ENCODE results near the gene DPYSL3.

Gene DPYSL3

GRCh38 chr5:147508711-147509040, 1.2 kb downstream of the DPYSL3 start:
- Histone ChIP-seq H3K9me3 (ENCODE audit: severe bottlenecking) (no peaks in the 10 kb centered on the region), H3K36me3 (ENCODE audit: low read depth) (no peaks in the 10 kb centered on the region), H3K27ac (ENCODE audit: poor library complexity, severe bottlenecking) (no peak overlapping the region), H3K4me3 (ENCODE audit: severe bottlenecking) (peak overlapping the region; percentile 30), H3K4me1 (ENCODE audit: insufficient read depth, poor library complexity, severe bottlenecking) (no peaks in the 10 kb centered on the region), H3K27me3 (ENCODE audit: insufficient read depth, poor library complexity, severe bottlenecking) (peaks cover 20% of the 10 kb centered on the region)
- TF ChIP-seq CTCF (IDR thresholded peaks at IDR 0.05; ENCODE audit: poor library complexity, severe bottlenecking): no peak
- DNase-seq (ENCODE audit: low spot score) (no peak), ATAC-seq (ENCODE audit: low read depth) (no peak; the same call in 2 of the 3 replicates)

- no peak for TF ChIP-seq CTCF (IDR thresholded peaks at IDR 0.05; ENCODE audit: poor library complexity, severe bottlenecking)
- ATAC-seq (ENCODE audit: low read depth) (no peak), DNase-seq (ENCODE audit: low spot score) (no peak)
- Histone ChIP-seq H3K36me3 (ENCODE audit: low read depth) (no peaks in the 10 kb centered on the region), H3K9me3 (ENCODE audit: severe bottlenecking) (no peaks in the 10 kb centered on the region), H3K4me1 (ENCODE audit: insufficient read depth, poor library complexity, severe bottlenecking) (no peaks in the 10 kb centered on the region), H3K27me3 (ENCODE audit: insufficient read depth, poor library complexity, severe bottlenecking) (peaks cover 20% of the 10 kb centered on the region), H3K4me3 (ENCODE audit: severe bottlenecking) (no peak overlapping the region), H3K27ac (ENCODE audit: poor library complexity, severe bottlenecking) (no peak overlapping the region)
Observed at GRCh38 chr5:147507480-147508126, 2.3 kb downstream of the DPYSL3 start.

- Histone ChIP-seq H3K27me3 (ENCODE audit: insufficient read depth, poor library complexity, severe bottlenecking) (peaks cover 18% of the 10 kb centered on the region), H3K9me3 (ENCODE audit: severe bottlenecking) (no peaks in the 10 kb centered on the region), H3K36me3 (ENCODE audit: low read depth) (no peaks in the 10 kb centered on the region), H3K27ac (ENCODE audit: poor library complexity, severe bottlenecking) (no peak overlapping the region), H3K4me3 (ENCODE audit: severe bottlenecking) (no peak overlapping the region), H3K4me1 (ENCODE audit: insufficient read depth, poor library complexity, severe bottlenecking) (no peaks in the 10 kb centered on the region)
- DNase-seq (ENCODE audit: low spot score): no peak
- TF ChIP-seq CTCF (IDR thresholded peaks at IDR 0.05; ENCODE audit: poor library complexity, severe bottlenecking): no peak
- ATAC-seq (ENCODE audit: low read depth): no peak
Observed at GRCh38 chr5:147504535-147504934, 5.3 kb downstream of the DPYSL3 start.

- no peak for DNase-seq (ENCODE audit: low spot score)
- Histone ChIP-seq H3K4me1 (ENCODE audit: insufficient read depth, poor library complexity, severe bottlenecking) (no peaks in the 10 kb centered on the region), H3K4me3 (ENCODE audit: severe bottlenecking) (no peak overlapping the region), H3K27me3 (ENCODE audit: insufficient read depth, poor library complexity, severe bottlenecking) (peaks cover 13% of the 10 kb centered on the region), H3K9me3 (ENCODE audit: severe bottlenecking) (no peaks in the 10 kb centered on the region), H3K36me3 (ENCODE audit: low read depth) (no peaks in the 10 kb centered on the region), H3K27ac (ENCODE audit: poor library complexity, severe bottlenecking) (no peak overlapping the region)
- ATAC-seq (ENCODE audit: low read depth): no peak
- no peak for TF ChIP-seq CTCF (IDR thresholded peaks at IDR 0.05; ENCODE audit: poor library complexity, severe bottlenecking)
Observed at GRCh38 chr5:147504011-147504410, 5.9 kb downstream of the DPYSL3 start.

GRCh38 chr5:147490989-147491388, 18.9 kb downstream of the DPYSL3 start:
- H3K9me3 ChIP-seq (ENCODE audit: severe bottlenecking): no peaks in the 10 kb centered on the region
- H3K4me3 ChIP-seq (ENCODE audit: severe bottlenecking): no peak overlapping the region
- DNase-seq (ENCODE audit: low spot score): no peak
- no peaks in the 10 kb centered on the region for H3K4me1 ChIP-seq (ENCODE audit: insufficient read depth, poor library complexity, severe bottlenecking)
- no peak for TF ChIP-seq CTCF (IDR thresholded peaks at IDR 0.05; ENCODE audit: poor library complexity, severe bottlenecking)
- no peak overlapping the region for H3K27ac ChIP-seq (ENCODE audit: poor library complexity, severe bottlenecking)
- no peak; the same call in 2 of the 3 replicates for ATAC-seq (ENCODE audit: low read depth)
- no peaks in the 10 kb centered on the region for H3K36me3 ChIP-seq (ENCODE audit: low read depth)
- peaks cover 3% of the 10 kb centered on the region for H3K27me3 ChIP-seq (ENCODE audit: insufficient read depth, poor library complexity, severe bottlenecking)
